Tracheal epithelial cell (primary cell): ENCODE results near the gene MAPRE2. TPM values are rescaled to one million over a fixed set of nuclear protein-coding genes. Genes with fewer than 3 reads are reported as not detected.

Experiments used
- total RNA-seq: library from RNA; depleted of rRNA; stranded (reverse); fragments of >200 nt; gene quantifications from 2 replicates; pipeline ENCODE4 v1.2.1, GENCODE V29; 2014

MAPRE2 gene
- 0.43 and 1.9 TPM in 2 replicates for total RNA-seq

GRCh38 chr18:35040988-35041814 is at the start of gene MAPRE2:
TSS of gene MAPRE2 (plus strand) at chr18:35041413. CDS start at chr18:35041540, 127 bp downstream.

Other genes with a start within 250 kb of the MAPRE2 start
- gene ZNF397, start 199.6 kb downstream of the MAPRE2 start, total RNA-seq = 10.1 and 11.1 TPM in 2 replicates
- gene ZSCAN30, start 248.8 kb downstream of the MAPRE2 start, total RNA-seq = 6.3 and 11.3 TPM in 2 replicates